Endothelial cell of umbilical vein (primary cell): ENCODE measurements around the gene C4orf54. TPM values are rescaled to one million over a fixed set of nuclear protein-coding genes. Genes with fewer than 3 reads are reported as not detected.

Experiments
- BruUV-seq: library from RNA; stranded (reverse); fragments of 400-500 nt; replicated peaks from 2 replicates; lab custom pipeline; 2021; lab: Mats Ljungman, UMichigan
- CTCF ChIA-PET: fragments of 300-600, 350-600 bp; sonication (Branson Sonifier 250); formaldehyde crosslinking; loops from one replicate; lab custom pipeline; 2021; ENCODE audit warnings: antibody characterized with exemption, inconsistent platforms; lab: Charles Lee
- POLR2A ChIA-PET: fragments of 300-600, 350-600 bp; sonication (Branson Sonifier 250); formaldehyde crosslinking; loops from one replicate; lab custom pipeline; 2021; ENCODE audit warnings: antibody characterized with exemption, inconsistent platforms; lab: Charles Lee
- DNase-seq: peaks from one replicate; pipeline ENCODE4 v3.0.0-alpha.2; 2011; ENCODE audit warnings: low read depth, low spot score
- FAIRE-seq: peaks from 2 replicates; lab custom pipeline; 2011; peaks lifted over from hg19 to GRCh38; lab: Jason Lieb, UNC
- H2AFZ ChIP-seq: 2 replicates; pipeline ENCODE4 v1.6.0; 2012; ENCODE audit warnings: low read depth, low read length, control low read depth, inconsistent platforms
- H3K27ac ChIP-seq: 2 replicates; pipeline ENCODE4 v1.5.1; 2011; ENCODE audit warnings: low read depth, mild to moderate bottlenecking, control low read depth, low read length, moderate library complexity; ENCODE audit not compliant: insufficient read depth
- H3K27me3 ChIP-seq, 2 experiments: 2 replicates each; pipeline versions ENCODE4 v1.6.0 to v1.6.1; 2011; ENCODE audit warnings: low read length in 2 of 2, mixed read lengths in 1 of 2; ENCODE audit not compliant: control insufficient read depth in 2 of 2, insufficient read depth in 2 of 2
- H3K36me3 ChIP-seq, 2 experiments: 2 replicates in 1 of 2; 3 replicates in 1 of 2; pipeline ENCODE4 v1.5.1; 2011; ENCODE audit warnings: low read length in 2 of 2, mild to moderate bottlenecking in 1 of 2, moderate library complexity in 1 of 2; ENCODE audit not compliant: control insufficient read depth in 2 of 2, insufficient read depth in 2 of 2; ENCODE audit errors: extremely low read depth in 1 of 2
- H3K4me1 ChIP-seq: 3 replicates; pipeline ENCODE4 v1.5.1; 2011; ENCODE audit warnings: mild to moderate bottlenecking, low read length; ENCODE audit not compliant: control insufficient read depth, insufficient read depth; ENCODE audit errors: extremely low read depth
- H3K4me2 ChIP-seq: 2 replicates; pipeline ENCODE4 v1.6.1; 2011; ENCODE audit warnings: low read length, control low read depth, mixed read lengths; ENCODE audit not compliant: insufficient read depth
- H3K4me3 ChIP-seq, 3 experiments: fragments of 200-600 bp in 1 of 3; sonication (generic), shearing (Covaris generic) in 1 of 3; replicated peaks in 1 of 3; 2 replicates each; pipeline ENCODE4 v1.5.1; 2011 to 2016; ENCODE audit warnings: control low read depth in 3 of 3, low read length in 3 of 3, mild to moderate bottlenecking in 2 of 3, inconsistent platforms in 1 of 3, low read depth in 1 of 3, moderate library complexity in 1 of 3; ENCODE audit not compliant: insufficient read depth in 1 of 3
- H3K79me2 ChIP-seq: 2 replicates; pipeline ENCODE4 v1.6.0; 2012; ENCODE audit warnings: low read length, inconsistent platforms; ENCODE audit not compliant: control insufficient read depth, insufficient read depth
- H3K9ac ChIP-seq: replicated peaks from 2 replicates; pipeline ENCODE3; 2011; ENCODE audit warnings: low read length, control low read depth; ENCODE audit not compliant: insufficient read depth; ENCODE audit errors: extremely low read depth
- H3K9me1 ChIP-seq: replicated peaks from 3 replicates; pipeline ENCODE4 v1.6.0; 2011; ENCODE audit warnings: mild to moderate bottlenecking, low read length; ENCODE audit not compliant: control insufficient read depth, insufficient read depth; ENCODE audit errors: extremely low read depth
- H3K9me3 ChIP-seq: replicated peaks from 2 replicates; pipeline ENCODE4 v1.5.1; 2012; ENCODE audit warnings: low read length, inconsistent platforms; ENCODE audit not compliant: control insufficient read depth, insufficient read depth
- H4K20me1 ChIP-seq: replicated peaks from 2 replicates; pipeline ENCODE3; 2011; ENCODE audit warnings: mild to moderate bottlenecking, low read length; ENCODE audit not compliant: control insufficient read depth, insufficient read depth; ENCODE audit errors: extremely low read depth
- CTCF ChIP-seq, 2 donors: IDR thresholded peaks; 1 replicate in 1 of 2; 2 replicates in 1 of 2; pipeline ENCODE4 v1.5.1; 2011; ENCODE audit warnings: low read length in 2 of 2, mild to moderate bottlenecking in 2 of 2, moderate library complexity in 2 of 2, control low read depth in 1 of 2, inconsistent platforms in 1 of 2, low read depth in 1 of 2; ENCODE audit not compliant: insufficient read depth in 1 of 2; ENCODE audit errors: extremely low read depth in 1 of 2
- EZH2 ChIP-seq: IDR thresholded peaks from 2 replicates; pipeline ENCODE4 v1.6.1; 2012; ENCODE audit warnings: borderline replicate concordance, low read depth, mild to moderate bottlenecking, moderate library complexity, low read length, inconsistent platforms; ENCODE audit not compliant: severe bottlenecking
- FOS ChIP-seq: IDR thresholded peaks from 2 replicates; pipeline ENCODE4 v1.6.1; 2011; ENCODE audit warnings: mild to moderate bottlenecking, low read length, moderate library complexity, borderline replicate concordance; ENCODE audit not compliant: insufficient read depth
- GATA2 ChIP-seq: IDR thresholded peaks from 2 replicates; pipeline ENCODE4 v1.7.0; 2011; ENCODE audit warnings: low read depth, mild to moderate bottlenecking, moderate library complexity, mixed read lengths, low read length; ENCODE audit not compliant: insufficient read length, insufficient read depth
- JUN ChIP-seq: IDR thresholded peaks from 2 replicates; pipeline ENCODE4 v1.6.1; 2011; ENCODE audit warnings: borderline replicate concordance, low read depth; ENCODE audit not compliant: insufficient read length, insufficient read depth
- MAX ChIP-seq: IDR thresholded peaks from 2 replicates; pipeline ENCODE4 v1.6.1; 2011; ENCODE audit not compliant: insufficient read depth, insufficient read length
- POLR2A ChIP-seq: IDR thresholded peaks from 2 replicates; pipeline ENCODE4 v1.6.1; 2012; ENCODE audit warnings: low read depth, mild to moderate bottlenecking, control low read depth, low read length
- POLR2AphosphoS5 ChIP-seq: IDR thresholded peaks from 2 replicates; pipeline ENCODE4 v1.6.1; 2012; ENCODE audit warnings: low read depth, mild to moderate bottlenecking, control low read depth, low read length, moderate library complexity; ENCODE audit not compliant: insufficient read depth
- dilution Hi-C: fragments of 300-500 bp; cut with MboI; formaldehyde crosslinking; loops from one replicate; pipeline ENCODE4 v1.15.0; 2019; ENCODE audit warnings: low sequenced_read_pairs; ENCODE audit not compliant: extremely low pct_ligation_motif_present
- intact Hi-C: fragments of 100-400 bp; cut with micrococcal nuclease; formaldehyde crosslinking; loops from one replicate; pipeline ENCODE4 v1.10.0; 2022
- polyA plus RNA-seq, 4 experiments: library from polyadenylated mRNA; depleted of rRNA in 3 of 4; stranded (reverse) in 3 of 4; unstranded in 1 of 4; fragments of >200 nt; gene quantifications; 2 replicates each; pipeline versions ENCODE4 v1.2.1 to v1.2.3, GENCODE V29; 2011 to 2012; ENCODE audit warnings: missing spikeins in 1 of 4
- total RNA-seq: library from RNA; stranded (reverse); gene quantifications from 2 replicates; pipeline ENCODE4 v1.2.3, GENCODE V29; 2021

The C4orf54 gene
- total and polyA plus RNA-seq, 2 donors (not counting 3 experiments of a cell fraction or from before 2014, with no cell fraction given): not detected

GRCh38 chr4:99645036-99645435, 12.6 kb downstream of the C4orf54 start:
- no peak overlapping the region for H3K4me3 ChIP-seq
- H4K20me1 ChIP-seq: no peaks in the 10 kb centered on the region
- no peaks in the 10 kb centered on the region for H3K9me3 ChIP-seq
- ChIA-PET CTCF (no interaction called here), POLR2A (no interaction called here)
- H3K9me1 ChIP-seq: no peaks in the 10 kb centered on the region
- H2AFZ ChIP-seq: no peak overlapping the region
- no peak overlapping the region for H3K4me2 ChIP-seq
- no peak for DNase-seq
- H3K27ac ChIP-seq: no peak overlapping the region
- TF ChIP-seq CTCF (IDR thresholded peaks at IDR 0.05; ENCODE audit: extremely low read depth in 1 of 2, insufficient read depth in 1 of 2, low read depth in 1 of 2, low read length in 2 of 2): no peak
- no peak for TF ChIP-seq FOS
- no peak for TF ChIP-seq POLR2A
- TF ChIP-seq MAX: no peak
- TF ChIP-seq POLR2AphosphoS5: no peak
- no peak for TF ChIP-seq JUN
- TF ChIP-seq EZH2: no peak
- TF ChIP-seq GATA2: no peak
- no peaks in the 10 kb centered on the region for H3K4me1 ChIP-seq
- no peaks in the 10 kb centered on the region for H3K36me3 ChIP-seq
- no peak overlapping the region for H3K9ac ChIP-seq
- no peaks in the 10 kb centered on the region for H3K79me2 ChIP-seq
- intact Hi-C loops (no loop called here), dilution Hi-C loops (no loop called here)
- BruUV-seq: no TSS peak
- no peaks in the 10 kb centered on the region for H3K27me3 ChIP-seq
- no peak for FAIRE-seq
